Activated T-cell treated with anti-CD3 and anti-CD28 coated beads, Interleukin-2, amount 50 U/mL, for 1 hour (primary cell): ENCODE results near the gene ANXA2.

Experiments used
- DNase-seq: peaks from one replicate; pipeline ENCODE4 v3.0.0-alpha.2; 2020

Gene ANXA2

GRCh38 chr15:60386615-60387014, 11.2 kb downstream of the ANXA2 start:
- no peak for DNase-seq

GRCh38 chr15:60385620-60386552, 11.9 kb downstream of the ANXA2 start:
- no peak for DNase-seq

- DNase-seq: no peak
Measured at GRCh38 chr15:60384526-60385126, 13.2 kb downstream of the ANXA2 start.

GRCh38 chr15:60384053-60384452, 13.7 kb downstream of the ANXA2 start:
- no peak for DNase-seq

- DNase-seq: no peak
Measured at GRCh38 chr15:60382773-60383674, 14.8 kb downstream of the ANXA2 start.

GRCh38 chr15:60381148-60381788, 16.5 kb downstream of the ANXA2 start:
- DNase-seq: no peak

GRCh38 chr15:60379525-60380274, 18.1 kb downstream of the ANXA2 start:
- no peak for DNase-seq

- DNase-seq: no peak
Measured at GRCh38 chr15:60379185-60379524, 18.6 kb downstream of the ANXA2 start.

GRCh38 chr15:60376677-60377095, 21.1 kb downstream of the ANXA2 start:
- no peak for DNase-seq

GRCh38 chr15:60375306-60375705, 22.5 kb downstream of the ANXA2 start:
- DNase-seq: no peak

GRCh38 chr15:60374628-60375081, 23.1 kb downstream of the ANXA2 start:
- DNase-seq: no peak

GRCh38 chr15:60374209-60374608, 23.6 kb downstream of the ANXA2 start:
- no peak for DNase-seq

GRCh38 chr15:60373745-60374144, 24.0 kb downstream of the ANXA2 start:
- no peak for DNase-seq

GRCh38 chr15:60373327-60373726, 24.5 kb downstream of the ANXA2 start:
- DNase-seq: no peak

GRCh38 chr15:60372756-60373155, 25.0 kb downstream of the ANXA2 start:
- no peak for DNase-seq

GRCh38 chr15:60372227-60372626, 25.6 kb downstream of the ANXA2 start:
- no peak for DNase-seq

GRCh38 chr15:60371175-60372051, 26.4 kb downstream of the ANXA2 start:
- no peak for DNase-seq

- no peak for DNase-seq
Measured at GRCh38 chr15:60370869-60371136, 27.0 kb downstream of the ANXA2 start.

- DNase-seq: no peak
Measured at GRCh38 chr15:60370105-60370868, 27.5 kb downstream of the ANXA2 start.

GRCh38 chr15:60369696-60370095, 28.1 kb downstream of the ANXA2 start:
- no peak for DNase-seq

GRCh38 chr15:60364612-60364924, 33.2 kb downstream of the ANXA2 start:
- DNase-seq: no peak
